Small intestine (tissue), 7 donors: ENCODE measurements around the gene ARHGEF4. TPM values are rescaled to one million over a fixed set of nuclear protein-coding genes. Genes with fewer than 3 reads are reported as not detected.
A peak's percentile ranks its signal among the peaks of the same experiment; 100 is the strongest.
"Not testable (repeated sequence)": the region's sequence is repeated elsewhere in the genome, so short reads cannot be mapped to it uniquely, and the experiment has no call there.

Experiments used
- DNase-seq, 2 donors: peaks; one replicate each; pipeline versions ENCODE4 v3.0.0 to v3.0.0-alpha.2; 2013
- FAIRE-seq: peaks from 2 replicates; lab custom pipeline; 2012; peaks lifted over from hg19 to GRCh38; lab: Jason Lieb, UNC
- H3K27ac ChIP-seq, 3 donors: one replicate each; pipeline ENCODE4 v1.5.1; 2013; ENCODE audit warnings: low read length in 2 of 3, mild to moderate bottlenecking in 2 of 3, control low read depth in 1 of 3, inconsistent platforms in 1 of 3, low read depth in 1 of 3, moderate library complexity in 1 of 3
- H3K27me3 ChIP-seq, 3 donors: one replicate each; pipeline ENCODE4 v1.6.1; 2013; ENCODE audit warnings: low read length in 3 of 3, inconsistent platforms in 1 of 3; ENCODE audit not compliant: control insufficient read depth in 3 of 3, insufficient read depth in 3 of 3
- H3K36me3 ChIP-seq, 3 donors: one replicate each; pipeline ENCODE4 v1.6.1; 2013; ENCODE audit warnings: low read length in 3 of 3, inconsistent platforms in 1 of 3, low read depth in 1 of 3, mild to moderate bottlenecking in 1 of 3, moderate library complexity in 1 of 3; ENCODE audit not compliant: control insufficient read depth in 3 of 3, insufficient read depth in 2 of 3
- H3K4me1 ChIP-seq, 3 donors: one replicate each; pipeline ENCODE4 v1.6.1; 2013; ENCODE audit warnings: low read length in 2 of 3, inconsistent platforms in 1 of 3, low read depth in 1 of 3, mild to moderate bottlenecking in 1 of 3, moderate library complexity in 1 of 3; ENCODE audit not compliant: control insufficient read depth in 3 of 3, insufficient read depth in 2 of 3
- H3K4me3 ChIP-seq, 3 donors: one replicate each; pipeline ENCODE4 v1.5.1; 2013; ENCODE audit warnings: low read length in 3 of 3, control low read depth in 1 of 3, inconsistent platforms in 1 of 3, low read depth in 1 of 3, mild to moderate bottlenecking in 1 of 3, moderate library complexity in 1 of 3
- H3K9me3 ChIP-seq, 2 donors: one replicate each; pipeline ENCODE4 v1.6.1; 2013; ENCODE audit warnings: low read depth in 1 of 2, low read length in 1 of 2; ENCODE audit not compliant: control insufficient read depth in 2 of 2, insufficient read depth in 1 of 2
- WGBS, 3 donors: extraction: QIAGEN DNeasy Blood & Tissue Kit; methylation state at CpG; one replicate each; pipeline ENCODE4 v1.1.7; 2013; 5-methylcytosine and 5-hydroxymethylcytosine counted together
- polyA plus RNA-seq, 4 donors: library from polyadenylated mRNA; stranded (reverse) in 3 of 4; unstranded in 1 of 4; fragments of 200-250 nt in 3 of 4; fragments of 120-200 nt in 1 of 4; gene quantifications; one replicate each; pipeline versions ENCODE4 v1.2.1 to v1.2.3, GENCODE V29; 2013
- donor health status: healthy with polysubstance abuse.
- donor health status: control.
- donor health status: control.
- donor health status: Bipolar disorder and iron deficiency.
- donor health status: healthy.

The ARHGEF4 gene
- polyA plus RNA-seq, 4 donors: 0.22 to 2.8 (median 0.83) TPM; not detected in 1

DNA sequence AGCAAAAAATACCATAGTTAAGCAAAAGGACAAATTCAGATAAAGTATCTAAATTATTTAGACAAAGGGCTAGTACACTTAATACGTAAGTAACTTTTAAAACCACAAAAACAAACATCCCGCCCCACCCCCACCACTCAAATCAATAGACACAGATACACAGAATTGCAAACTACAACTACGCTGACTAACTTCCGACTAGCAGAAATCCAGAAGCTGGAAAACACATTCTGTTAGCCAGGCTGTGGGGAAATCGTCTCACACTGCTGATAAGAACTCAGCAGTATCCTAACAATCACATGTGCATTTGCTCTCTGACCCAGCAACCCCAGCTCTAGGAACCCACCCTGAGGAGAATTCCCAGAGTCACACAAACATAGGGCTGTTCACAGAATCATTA is 240.0 kb downstream of the ARHGEF4 start:
- Histone ChIP-seq H3K27ac (no peak overlapping the region), H3K4me3 (no peak overlapping the region), H3K9me3 (no peaks in the 10 kb centered on the region), H3K36me3 (peaks cover 16 to 67% (median 27%) of the 10 kb centered on the region in 3 donors), H3K27me3 (no peaks in the 10 kb centered on the region), H3K4me1 (peaks cover 0 to 2% (median 0%) of the 10 kb centered on the region in 3 donors)
- WGBS, 3 donors: 75 to 81% (median 76%) methylated on average over 5 of the region's 5 CpGs
- FAIRE-seq (no peak), DNase-seq (peak in 1 of 2 donors; percentile 21)

DNA sequence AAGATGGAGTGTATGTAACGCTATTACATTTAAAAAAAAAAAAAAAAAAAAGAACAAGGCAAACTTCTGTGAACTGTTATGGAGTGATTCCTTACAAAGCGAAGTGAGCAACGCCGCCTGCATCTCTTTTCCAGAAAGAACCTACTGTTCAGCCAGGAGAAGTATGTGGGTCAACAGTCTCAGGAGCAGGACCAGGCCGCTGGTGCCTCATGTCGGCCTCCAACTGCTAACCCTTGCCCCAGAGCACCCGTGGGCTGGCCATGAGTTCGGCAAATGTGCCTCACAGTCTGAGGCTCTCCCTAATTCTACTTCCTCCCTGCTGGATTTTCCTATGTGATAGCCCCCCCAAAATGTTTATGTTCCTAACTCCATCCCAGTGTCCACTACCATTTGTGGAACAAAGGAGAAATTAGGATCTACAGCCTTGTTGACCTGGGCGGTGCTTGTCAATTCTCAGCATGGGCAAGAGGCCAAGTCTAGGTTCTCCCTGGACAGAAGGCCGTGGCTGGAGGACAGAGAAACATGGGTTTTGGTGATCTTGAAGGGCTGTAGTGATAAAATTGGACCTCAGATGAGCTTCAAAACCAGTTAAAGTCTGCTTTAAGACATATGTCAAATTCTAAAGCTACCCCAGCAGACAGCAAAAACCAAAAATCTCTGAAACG is 240.6 kb downstream of the ARHGEF4 start:
- whole genome bisulfite sequencing, 3 donors: 84 to 88% (median 87%) methylated on average over 11 of the region's 11 CpGs
- DNase-seq: no peak
- H3K9me3 ChIP-seq: no peaks in the 10 kb centered on the region
- no peak for FAIRE-seq
- no peak overlapping the region for H3K27ac ChIP-seq
- no peaks in the 10 kb centered on the region for H3K27me3 ChIP-seq
- H3K36me3 ChIP-seq: peaks cover 16 to 65% (median 31%) of the 10 kb centered on the region in 3 donors
- peaks cover 0 to 2% (median 0%) of the 10 kb centered on the region in 3 donors for H3K4me1 ChIP-seq
- no peak overlapping the region for H3K4me3 ChIP-seq

DNA sequence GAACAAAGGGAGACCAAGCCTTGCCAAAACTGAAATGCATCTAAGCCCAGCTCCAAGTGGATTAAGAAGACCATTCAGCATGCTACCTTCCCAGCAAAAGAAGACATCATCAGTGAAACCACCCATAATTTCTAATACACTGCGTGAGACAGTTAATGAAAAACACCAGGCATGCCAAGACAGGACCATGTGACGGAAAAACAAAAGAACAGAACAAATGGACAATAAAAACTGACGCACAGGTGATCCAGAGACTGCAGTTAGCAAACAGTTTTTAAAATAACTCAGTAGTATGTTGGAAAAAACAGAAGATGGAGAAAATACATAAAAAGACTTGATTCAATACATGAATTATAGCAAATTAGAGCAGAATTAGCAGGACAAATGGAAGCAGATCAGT is 241.3 kb downstream of the ARHGEF4 start:
- DNase-seq (no peak), FAIRE-seq (no peak)
- H3K4me1 ChIP-seq: peaks cover 0 to 2% (median 0%) of the 10 kb centered on the region in 3 donors
- no peaks in the 10 kb centered on the region for H3K27me3 ChIP-seq
- no peak overlapping the region for H3K4me3 ChIP-seq
- no peak overlapping the region for H3K27ac ChIP-seq
- H3K36me3 ChIP-seq: peaks cover 16 to 65% (median 33%) of the 10 kb centered on the region in 3 donors
- no peaks in the 10 kb centered on the region for H3K9me3 ChIP-seq
- 87 to 92% (median 90%) methylated on average over 3 of the region's 3 CpGs for WGBS, 3 donors

DNA sequence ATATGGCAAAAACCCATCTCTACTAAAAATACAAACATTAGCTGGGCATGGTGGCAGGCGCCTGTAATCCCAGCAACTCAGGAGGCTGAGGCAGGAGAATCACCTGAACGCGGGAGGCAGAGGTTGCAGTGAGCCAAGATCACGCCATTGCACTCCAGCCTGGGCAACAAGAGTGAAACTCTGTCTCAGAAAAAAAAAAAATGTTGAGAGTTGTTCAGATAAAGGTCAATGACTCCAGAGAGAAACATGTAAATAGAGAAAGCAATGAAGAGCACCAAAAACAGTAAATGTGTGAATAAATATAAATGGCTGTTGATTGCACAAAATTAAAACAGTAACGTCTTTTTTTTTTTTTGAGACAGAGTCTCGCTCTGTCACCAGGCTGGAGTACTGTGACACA is 243.2 kb downstream of the ARHGEF4 start:
- FAIRE-seq: not testable (repeated sequence)
- peaks cover 12 to 58% (median 32%) of the 10 kb centered on the region in 3 donors for H3K36me3 ChIP-seq

DNA sequence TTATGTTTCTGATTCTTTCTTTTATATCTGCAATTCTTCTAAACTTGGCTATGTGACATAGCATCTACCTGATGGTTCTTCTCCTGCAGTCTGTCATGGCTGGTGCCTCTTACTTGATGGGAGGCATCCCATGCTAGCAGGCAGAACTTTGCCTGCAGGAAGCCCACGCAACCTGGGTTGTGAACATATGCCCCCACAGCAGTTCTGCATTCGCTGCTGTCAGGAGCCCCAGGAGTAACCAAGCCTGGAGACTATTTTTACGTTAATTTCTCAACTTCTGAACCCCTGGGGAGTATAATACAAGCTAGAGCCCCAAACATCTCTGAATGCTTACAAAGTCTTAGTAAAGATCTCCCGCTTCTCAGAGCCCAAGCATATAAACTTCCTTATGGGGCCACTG is 244.5 kb downstream of the ARHGEF4 start:
- DNase-seq (no peak), FAIRE-seq (no peak)
- H3K9me3 ChIP-seq: no peaks in the 10 kb centered on the region
- H3K4me3 ChIP-seq: no peak overlapping the region
- peaks cover 9 to 50% (median 31%) of the 10 kb centered on the region in 3 donors for H3K36me3 ChIP-seq
- WGBS, 3 donors: 90 to 97% (median 96%) methylated on average over 4 of the region's 4 CpGs
- no peak overlapping the region for H3K27ac ChIP-seq
- H3K27me3 ChIP-seq: no peaks in the 10 kb centered on the region
- H3K4me1 ChIP-seq: peaks cover 0 to 2% (median 0%) of the 10 kb centered on the region in 3 donors

More for the DNA sequence above, 243.2 kb downstream of the ARHGEF4 start:
- H3K9me3 ChIP-seq, H3K27me3 ChIP-seq, H3K4me3 ChIP-seq, DNase-seq, H3K4me1 ChIP-seq, H3K27ac ChIP-seq: not testable (repeated sequence)
- WGBS, 3 donors: 92 to 95% (median 93%) methylated on average over 6 of the region's 6 CpGs

DNA sequence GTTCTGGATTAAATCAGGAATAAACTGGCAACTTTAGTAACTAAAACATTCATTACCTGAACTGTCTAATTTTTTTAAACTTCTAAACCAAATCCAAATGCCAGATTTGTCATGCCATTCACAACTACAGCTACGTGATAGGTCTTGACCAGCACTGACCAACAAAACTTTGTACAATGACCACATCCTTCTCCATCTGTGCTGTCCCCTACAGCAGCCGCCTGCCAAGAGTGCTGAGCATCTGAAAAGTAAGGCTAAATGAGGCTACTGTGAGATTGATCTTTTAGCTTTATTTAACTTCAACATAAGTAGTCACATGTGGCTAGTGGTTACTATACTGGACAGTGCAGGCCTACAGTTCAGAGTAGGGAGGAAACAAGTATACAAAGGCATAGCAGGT is 248.9 kb downstream of the ARHGEF4 start:
- Histone ChIP-seq H3K4me3 (no peak overlapping the region), H3K27me3 (no peaks in the 10 kb centered on the region), H3K36me3 (peaks cover 3 to 52% (median 22%) of the 10 kb centered on the region in 3 donors), H3K4me1 (no peaks in the 10 kb centered on the region), H3K27ac (peak overlapping the region in 1 of 3 donors; percentile 27), H3K9me3 (no peaks in the 10 kb centered on the region)
- FAIRE-seq (no peak), DNase-seq (no peak)
- WGBS, 3 donors: 71 to 84% (median 81%) methylated on average over 2 of the region's 2 CpGs

DNA sequence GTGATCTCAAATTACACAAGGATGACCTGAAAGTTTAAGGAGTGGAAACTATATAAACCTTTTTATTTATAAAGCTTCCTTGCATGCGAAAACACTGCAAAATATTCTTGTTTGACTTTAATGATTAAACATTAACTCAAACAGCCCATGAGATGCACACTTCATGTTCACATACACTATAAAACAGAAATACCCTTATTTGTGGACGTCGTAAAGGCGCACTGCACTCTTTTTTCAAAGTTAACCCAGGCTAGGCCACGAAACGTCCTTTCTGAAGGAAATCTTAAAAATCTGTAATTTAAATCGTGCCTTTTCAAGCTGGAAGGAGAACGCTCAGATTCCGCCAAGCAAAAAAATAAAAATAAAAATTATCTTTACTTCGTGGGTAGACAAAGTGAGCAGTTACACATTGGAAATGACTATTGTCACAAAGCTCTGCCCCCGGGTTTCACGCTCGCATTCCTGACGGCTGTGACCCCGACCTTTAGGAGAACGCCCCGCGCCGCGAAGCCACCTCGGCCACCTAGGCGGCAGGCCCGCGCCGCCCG is 255.8 kb downstream of the ARHGEF4 start:
- peaks cover 0 to 29% (median 7%) of the 10 kb centered on the region in 3 donors for H3K36me3 ChIP-seq
- no peaks in the 10 kb centered on the region for H3K27me3 ChIP-seq
- peaks cover 0 to 7% (median 3%) of the 10 kb centered on the region in 3 donors for H3K4me1 ChIP-seq
- no peaks in the 10 kb centered on the region for H3K9me3 ChIP-seq
- H3K27ac ChIP-seq: peak overlapping the region; percentile 97 to 99 (median 97)
- peak; percentile 20 to 64 for DNase-seq
- FAIRE-seq: no peak
- 0 to 1% (median 1%) methylated on average over 26 of the region's 26 CpGs for WGBS, 3 donors
- H3K4me3 ChIP-seq: peak overlapping the region; percentile 57 to 97 (median 69)

DNA sequence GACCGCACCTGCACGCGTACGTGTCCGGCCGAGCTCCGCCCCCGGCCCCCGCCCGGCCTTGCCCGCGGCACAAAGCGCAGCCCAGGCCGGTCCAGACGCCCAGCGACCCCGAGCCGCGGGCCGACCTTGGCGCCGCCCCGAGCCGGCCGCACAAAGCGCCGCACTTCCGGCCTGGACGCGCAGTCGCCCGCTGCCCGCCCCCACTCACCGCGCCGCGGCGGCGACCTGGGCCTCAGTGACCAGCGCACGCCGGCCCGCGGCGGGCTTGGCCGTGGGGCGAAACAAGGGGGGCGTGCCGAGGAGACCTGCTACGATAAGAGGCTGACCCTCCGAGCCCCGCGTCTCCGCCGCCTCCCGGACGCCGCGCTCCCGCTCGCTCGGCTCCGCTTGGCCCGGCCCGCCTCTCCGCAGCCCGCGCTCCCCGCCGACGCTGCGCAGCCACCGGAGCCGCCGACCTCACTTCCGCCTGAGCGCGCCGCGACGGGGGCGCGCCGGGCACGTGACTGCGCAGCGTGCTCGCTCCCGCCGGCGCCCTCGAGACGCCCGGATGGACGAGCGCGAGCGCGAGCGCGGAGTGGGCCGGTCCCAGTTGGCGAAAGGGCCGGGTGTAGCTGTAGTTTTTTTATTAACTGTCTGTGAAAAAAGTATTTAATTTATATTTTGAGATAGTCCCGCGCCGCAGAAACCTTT is 256.4 kb downstream of the ARHGEF4 start, which contains the start of gene FAM168B:
Gene FAM168B (minus strand): TSS at position 455 of the 690 bp plus-strand sequence. CDS start 10,814 bp downstream, outside the sequence.
- Histone ChIP-seq H3K36me3 (peaks cover 0 to 24% (median 1%) of the 10 kb centered on the region in 3 donors), H3K27me3 (no peaks in the 10 kb centered on the region), H3K27ac (peak within 1 kb of the TSS; percentile 97 to 99 (median 97)), H3K9me3 (no peaks in the 10 kb centered on the region), H3K4me1 (peaks cover 0 to 7% (median 3%) of the 10 kb centered on the region in 3 donors), H3K4me3 (peak within 1 kb of the TSS; percentile 69 to 97 (median 86))
- DNase-seq (peak; percentile 90 to 97), FAIRE-seq (no peak)
- 0% methylated on average over 81 to 107 of the region's 107 CpGs for WGBS, 3 donors
